Hepatocyte (in vitro differentiated cells): ENCODE results near the gene USP32.

ENCODE experiments used
- CTCF ChIP-seq: fragments of 200-600 bp; sonication (generic); IDR thresholded peaks from 2 replicates; pipeline ENCODE4 v1.5.1; 2016; ENCODE audit warnings: antibody characterized with exemption, mild to moderate bottlenecking; ENCODE audit not compliant: poor library complexity
- EZH2 ChIP-seq: fragments of 200-600 bp; sonication (generic); IDR thresholded peaks from 2 replicates; pipeline ENCODE4 v1.6.1; 2016; ENCODE audit warnings: antibody characterized with exemption, mild to moderate bottlenecking, borderline replicate concordance
- EZH2phosphoT487 ChIP-seq: fragments of 200-600 bp; sonication (generic); IDR thresholded peaks from one replicate; pipeline ENCODE4 v1.6.1; 2018; ENCODE audit warnings: antibody characterized with exemption, mild to moderate bottlenecking, low read depth, moderate library complexity; ENCODE audit not compliant: unreplicated experiment, severe bottlenecking

- TF ChIP-seq CTCF: no peak
- no peak for TF ChIP-seq EZH2
- TF ChIP-seq EZH2phosphoT487: no peak
Measured at GRCh38 chr17:60358606-60359225, 33.2 kb downstream of the USP32 start.
